GM18508 (cell line): ENCODE results near the gene TTL.
A peak's percentile ranks its signal among the peaks of the same experiment; 100 is the strongest.
"Not testable (repeated sequence)": the region's sequence is repeated elsewhere in the genome, so short reads cannot be mapped to it uniquely, and the experiment has no call there.

Experiments used
- ATAC-seq: cut with Tn5 transposase; IDR thresholded peaks from one replicate; pipeline ENCODE4 v1.9.1; 2021; ENCODE audit warnings: moderate number of reproducible peaks; ENCODE audit not compliant: insufficient read depth, unreplicated experiment

TTL gene

DNA sequence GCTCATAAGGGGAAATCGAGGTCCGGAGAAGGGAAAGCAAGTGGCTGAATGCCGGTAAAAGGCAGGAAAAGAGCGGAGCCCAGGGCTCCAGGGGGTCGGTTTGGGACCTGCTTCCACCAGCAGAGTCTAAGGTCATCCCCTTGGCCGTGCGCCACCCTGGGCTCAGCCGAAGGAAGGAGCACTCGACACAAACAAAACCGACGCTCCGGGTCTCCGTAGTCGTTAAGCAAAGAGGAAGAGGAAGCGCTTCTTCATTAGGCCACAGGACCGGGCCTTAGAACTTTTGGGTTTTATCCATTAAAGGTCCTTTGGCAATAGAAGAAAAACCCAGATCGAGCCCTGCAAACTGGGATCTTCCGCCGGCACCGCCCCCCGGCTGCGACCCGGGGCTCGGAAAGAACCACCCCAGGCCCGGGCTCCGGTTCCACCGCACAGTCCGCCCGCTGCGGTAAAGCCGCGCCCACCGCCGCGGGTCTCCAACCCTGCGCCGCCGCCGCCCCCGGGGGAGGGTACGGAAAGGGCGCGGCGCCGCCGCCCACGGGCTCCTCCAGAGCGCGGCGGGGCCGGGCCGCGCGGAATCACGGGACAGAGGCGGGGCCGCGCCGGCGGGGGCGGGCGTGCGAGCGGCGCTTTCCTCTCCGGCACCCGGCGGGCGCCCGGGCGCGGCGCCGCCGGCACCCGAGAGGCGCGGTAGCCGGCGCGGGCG is at the start of gene TTL:
TSS of gene TTL (plus strand) at position 629 of the 706 bp plus-strand sequence. CDS start 189 bp downstream, outside the sequence.
- no peak for ATAC-seq

DNA sequence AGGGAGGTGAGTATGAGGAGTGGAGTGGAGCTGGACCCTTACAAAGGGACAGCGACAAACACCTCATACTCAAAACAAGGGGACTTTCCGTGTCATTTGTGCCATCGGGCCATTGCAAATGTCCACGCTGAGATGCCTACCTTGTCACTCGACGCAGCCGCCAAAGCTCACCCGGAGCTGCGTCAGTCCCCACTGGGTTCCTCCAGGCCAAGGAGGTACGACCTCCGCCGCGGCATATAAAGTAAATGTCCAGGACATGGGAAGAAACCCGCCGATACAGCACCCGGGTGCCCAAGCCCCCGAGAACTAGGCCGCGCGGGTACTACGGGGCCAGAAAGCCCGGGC is 49.6 kb upstream of the TTL start:
- not testable (repeated sequence) for ATAC-seq

DNA sequence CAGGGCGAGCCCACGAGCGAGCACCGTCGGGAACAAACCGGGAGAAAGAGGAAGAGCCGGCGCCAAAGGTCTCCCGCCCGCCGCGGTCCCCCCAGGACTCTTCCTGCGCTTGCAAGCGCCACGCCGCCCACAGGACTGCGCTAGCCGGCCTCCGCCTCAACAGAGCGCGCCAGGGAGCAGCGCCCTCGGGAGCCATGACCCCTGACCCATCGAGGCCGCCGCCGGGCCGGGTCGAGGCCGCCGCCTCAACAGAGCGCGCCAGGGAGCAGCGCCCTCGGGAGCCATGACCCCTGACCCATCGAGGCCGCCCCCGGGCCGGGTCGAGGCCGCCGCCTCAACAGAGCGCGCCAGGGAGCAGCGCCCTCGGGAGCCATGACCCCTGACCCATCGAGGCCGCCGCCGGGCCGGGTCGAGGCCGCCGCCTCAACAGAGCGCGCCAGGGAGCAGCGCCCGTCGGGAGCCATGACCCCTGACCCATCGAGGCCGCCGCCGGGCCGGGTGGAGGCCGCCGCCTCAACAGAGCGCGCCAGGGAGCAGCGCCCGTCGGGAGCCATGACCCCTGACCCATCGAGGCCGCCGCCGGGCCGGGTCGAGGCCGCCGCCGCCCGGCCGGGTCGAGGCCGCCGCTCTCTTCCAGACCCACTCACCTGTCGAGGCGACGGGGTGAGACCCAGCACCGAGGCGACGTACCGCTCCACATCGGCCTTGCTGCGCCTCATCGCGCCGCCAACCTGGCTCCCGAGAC is 49.0 kb upstream of the TTL start:
- ATAC-seq = not testable (repeated sequence)

DNA sequence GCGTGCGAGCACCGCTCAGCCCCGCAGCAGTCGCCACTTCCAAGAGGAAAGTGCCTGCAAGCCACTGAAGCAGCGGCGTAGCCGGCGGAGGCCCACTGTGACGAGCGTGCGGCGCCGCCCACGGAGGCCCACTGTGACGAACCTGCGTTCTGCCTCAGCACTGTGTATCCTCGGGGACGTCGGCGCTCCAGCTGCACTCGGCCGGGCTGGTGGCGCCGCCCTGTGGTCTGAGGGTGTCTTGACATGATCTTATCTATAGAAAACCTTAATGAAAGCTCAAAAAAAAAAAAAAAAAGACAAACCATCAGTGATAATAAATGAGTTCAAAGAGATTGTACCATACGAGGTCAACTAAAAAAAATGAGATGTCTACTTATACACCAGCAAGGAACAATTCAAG is 48.5 kb upstream of the TTL start, which contains the start of gene RGPD8:
TSS of gene RGPD8 (minus strand) at position 166 of the 400 bp plus-strand sequence. CDS start 192 bp downstream, outside the sequence.
- peak; percentile 81 for ATAC-seq

DNA sequence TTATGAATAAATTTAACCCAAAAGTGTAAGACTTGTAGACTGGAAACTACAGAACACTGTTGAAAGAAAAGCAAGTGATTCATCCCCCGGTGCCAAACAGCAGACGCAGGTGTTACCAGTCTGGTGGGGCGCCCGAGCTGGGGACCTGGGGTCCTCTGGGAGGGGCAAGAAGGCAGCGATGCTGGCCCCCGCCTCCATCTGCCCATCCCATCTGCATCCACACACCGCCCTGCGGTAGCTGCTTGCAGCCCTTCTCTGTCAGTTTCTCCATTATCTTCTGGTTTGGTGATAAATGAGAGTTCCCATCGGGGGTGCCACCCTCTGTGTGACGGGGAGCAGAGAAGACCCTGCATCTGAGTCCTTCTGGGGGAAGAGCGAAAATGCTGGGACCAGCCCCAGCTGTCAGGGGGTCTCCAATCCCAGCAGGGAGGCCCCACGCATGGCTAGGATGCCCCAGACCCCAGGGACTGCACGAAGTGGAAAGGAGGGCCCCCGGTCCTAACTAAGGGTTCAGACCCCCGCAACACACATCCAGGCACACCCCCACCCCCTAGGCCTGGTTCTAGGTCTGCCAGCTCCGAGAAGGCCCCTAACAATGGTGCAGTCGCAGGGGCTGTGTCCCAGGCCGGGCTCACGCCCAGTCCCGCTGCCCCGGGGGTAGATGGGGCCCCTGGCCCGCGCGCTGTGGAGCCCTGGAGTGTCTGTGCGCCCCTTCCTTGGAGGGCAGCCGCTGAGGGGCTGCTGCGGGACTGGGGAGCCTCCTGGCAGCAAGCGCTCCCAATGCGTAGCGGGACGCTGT is 47.8 kb upstream of the TTL start:
- no peak for ATAC-seq

DNA sequence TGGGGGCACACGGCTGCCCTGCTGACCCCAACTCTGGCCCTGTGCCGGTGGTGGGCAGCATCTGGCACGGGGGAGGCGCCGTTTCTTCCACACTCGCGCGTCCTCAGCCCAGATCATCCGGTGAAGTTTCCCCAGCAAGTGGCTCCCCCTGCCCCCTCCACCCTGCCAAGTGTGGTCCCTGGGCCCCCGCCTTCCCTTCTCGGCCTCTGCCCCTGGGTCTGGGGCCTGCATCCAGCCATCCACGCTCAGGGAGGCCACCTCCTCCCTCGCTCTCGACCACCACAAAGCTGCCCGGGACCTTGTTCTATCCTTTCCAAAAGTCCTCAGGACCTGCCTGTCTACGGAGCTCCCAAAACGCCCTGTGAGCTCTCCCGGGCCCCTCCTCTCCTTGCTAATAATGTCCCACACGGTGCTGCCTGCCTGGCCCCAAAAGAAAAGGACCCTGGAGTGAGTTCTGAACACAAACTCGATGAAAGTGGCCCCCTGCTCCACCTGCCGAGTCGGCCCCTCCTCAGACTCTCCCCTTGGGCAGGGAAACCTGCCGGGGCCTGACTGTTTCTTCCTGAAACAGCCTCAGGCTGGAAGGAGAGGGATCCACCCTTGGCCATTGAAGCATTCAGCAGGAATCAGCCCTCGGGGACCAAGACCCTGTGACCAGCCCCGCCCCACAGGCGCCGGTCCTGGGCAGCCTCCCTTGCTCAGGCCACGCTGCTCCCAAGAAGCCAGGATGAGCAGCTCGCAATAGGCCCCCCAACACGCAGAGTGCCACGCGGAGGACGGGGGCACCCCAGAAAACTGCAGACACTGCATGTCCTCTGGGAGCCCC is 46.9 kb upstream of the TTL start:
- not testable (repeated sequence) for ATAC-seq

DNA sequence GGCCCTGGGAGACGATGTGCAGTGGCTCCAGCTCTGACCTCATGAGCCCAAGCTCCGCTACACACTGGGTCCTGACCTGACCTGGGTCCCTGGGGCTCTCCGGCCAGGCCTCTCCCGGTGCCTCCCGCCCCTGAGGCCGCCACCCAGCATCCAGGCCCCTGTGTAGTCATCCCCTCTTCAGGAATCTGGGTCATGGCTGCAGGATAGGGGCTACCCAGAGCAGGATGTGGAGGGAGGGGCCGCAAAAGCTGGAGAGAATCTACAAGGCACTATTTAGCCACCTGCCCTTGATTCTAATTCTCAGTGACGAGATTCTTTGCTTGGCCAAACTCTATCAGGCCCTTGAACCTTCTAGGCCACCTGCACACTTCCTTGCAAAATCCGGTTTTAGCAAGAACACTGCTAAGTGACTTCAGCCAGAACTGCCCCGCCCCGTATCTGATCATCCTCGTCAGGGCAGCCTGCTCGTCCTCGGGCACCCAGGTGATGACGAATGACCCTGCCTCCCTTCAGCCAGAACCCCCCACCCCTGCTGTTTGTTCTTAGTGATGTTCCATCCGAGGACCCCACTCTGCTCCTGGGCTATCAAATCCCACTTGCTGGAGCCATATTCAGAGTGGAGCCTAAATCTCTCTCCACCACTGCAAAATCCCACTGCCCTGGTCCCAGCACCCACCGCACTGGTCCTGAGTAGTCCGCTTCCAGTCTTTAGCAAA is 46.1 kb upstream of the TTL start:
- ATAC-seq = not testable (repeated sequence)

DNA sequence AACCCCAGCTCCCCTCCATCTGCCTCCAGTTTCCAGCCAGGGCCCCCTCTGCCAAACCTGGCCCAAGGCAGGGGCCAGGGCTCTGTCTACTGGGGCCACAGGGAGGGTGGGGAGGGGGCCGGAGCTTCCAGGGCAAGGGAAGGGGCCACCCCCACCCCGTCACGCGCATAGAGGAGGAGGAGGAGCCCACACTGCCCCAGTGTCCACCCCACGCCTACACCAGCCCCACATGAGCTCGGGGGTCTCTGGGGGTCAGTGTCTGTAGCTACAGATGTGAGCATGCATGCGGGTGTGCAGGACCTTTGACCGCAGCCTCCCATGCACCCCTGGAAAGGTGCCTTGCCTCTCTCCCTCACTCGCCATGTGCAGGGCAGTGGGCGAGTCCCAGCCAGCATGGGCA is 45.0 kb upstream of the TTL start:
- not testable (repeated sequence) for ATAC-seq

DNA sequence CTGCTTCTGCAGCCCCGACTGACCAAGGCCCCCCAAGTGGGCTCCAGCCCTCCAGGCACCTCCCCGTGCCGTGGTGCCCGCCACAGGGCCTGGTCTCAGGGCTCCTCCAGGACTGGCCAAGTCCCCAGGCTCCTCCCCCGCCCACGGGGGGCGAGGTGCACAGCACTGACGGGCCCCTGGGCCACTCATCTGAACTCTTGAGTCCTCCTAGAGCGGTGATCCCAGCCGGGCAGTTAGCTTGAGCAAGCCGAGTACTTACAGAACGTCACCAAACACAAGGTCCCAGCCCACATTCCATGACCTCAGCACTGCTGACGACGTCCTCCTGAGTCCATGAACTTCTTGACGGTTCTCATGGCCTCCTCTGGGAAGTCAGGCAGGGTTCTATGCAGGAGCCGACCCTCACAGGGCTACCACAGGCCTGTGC is 44.5 kb upstream of the TTL start:
- ATAC-seq = not testable (repeated sequence)

DNA sequence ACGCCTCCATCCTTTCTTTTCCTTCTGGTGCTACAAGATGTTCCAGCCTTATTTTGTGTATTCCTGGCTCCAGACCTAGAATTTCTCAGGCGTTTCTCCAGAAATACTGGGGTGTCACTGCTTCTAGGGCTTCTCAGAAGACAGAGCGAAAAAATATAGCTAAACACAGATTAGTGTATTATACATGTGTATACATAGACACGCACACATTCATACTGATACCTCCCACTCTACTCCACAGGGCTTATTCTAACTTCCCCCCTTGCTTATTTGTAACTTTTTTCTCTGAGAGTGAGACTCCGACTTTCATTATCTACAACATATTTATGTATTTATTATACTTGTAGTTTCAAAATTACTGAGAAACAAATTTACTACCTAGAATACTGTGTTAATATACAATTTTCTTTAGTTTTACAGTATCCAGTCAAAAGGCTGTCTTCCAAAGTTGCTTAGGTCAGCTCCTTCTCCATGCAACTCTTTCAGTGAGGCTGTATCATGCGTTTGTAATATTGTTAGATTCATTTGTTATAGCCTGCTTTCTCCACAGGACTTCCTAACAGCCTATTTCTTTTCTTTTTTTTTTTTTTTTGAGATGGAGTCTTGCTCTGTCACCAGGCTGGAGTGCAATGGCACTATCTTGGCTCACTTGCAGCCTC is 43.2 kb upstream of the TTL start:
- not testable (repeated sequence) for ATAC-seq

DNA sequence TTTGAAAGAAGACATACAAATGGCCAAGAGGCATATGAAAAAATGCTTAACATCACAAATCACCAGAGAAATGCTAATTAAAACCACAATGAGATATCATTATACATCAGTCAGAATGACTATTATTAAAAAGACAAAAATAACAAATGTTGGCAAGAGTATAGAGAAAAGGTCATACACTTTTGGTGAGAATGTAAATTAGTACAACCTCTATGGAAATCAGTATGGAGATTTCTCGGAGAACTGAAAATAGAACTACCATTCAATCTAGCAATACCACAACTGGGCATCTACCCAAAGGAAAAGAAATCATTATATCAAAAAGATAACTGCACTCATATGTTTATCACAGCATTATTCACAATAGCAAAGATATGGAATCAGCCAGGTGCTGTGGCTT is 37.7 kb upstream of the TTL start:
- not testable (repeated sequence) for ATAC-seq

DNA sequence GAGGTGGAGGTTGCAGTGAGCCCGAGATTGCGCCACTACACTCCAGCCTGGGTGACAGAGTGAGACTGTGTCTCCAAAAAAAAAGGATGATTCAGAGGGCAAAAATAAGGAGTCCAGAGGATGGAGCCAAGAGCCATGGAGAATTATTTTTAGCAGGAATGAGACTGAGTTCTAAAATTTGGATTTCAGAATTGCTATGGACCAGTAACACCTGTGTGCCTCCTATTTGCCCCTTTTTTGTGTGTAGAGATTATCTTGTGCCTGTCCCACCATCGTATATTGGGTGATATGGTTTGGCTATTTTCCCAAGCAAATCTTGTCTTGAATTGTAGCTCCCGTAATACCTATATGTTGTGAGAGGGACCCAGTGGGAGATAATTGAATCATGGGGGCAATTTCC is 32.1 kb upstream of the TTL start:
- ATAC-seq = no peak

DNA sequence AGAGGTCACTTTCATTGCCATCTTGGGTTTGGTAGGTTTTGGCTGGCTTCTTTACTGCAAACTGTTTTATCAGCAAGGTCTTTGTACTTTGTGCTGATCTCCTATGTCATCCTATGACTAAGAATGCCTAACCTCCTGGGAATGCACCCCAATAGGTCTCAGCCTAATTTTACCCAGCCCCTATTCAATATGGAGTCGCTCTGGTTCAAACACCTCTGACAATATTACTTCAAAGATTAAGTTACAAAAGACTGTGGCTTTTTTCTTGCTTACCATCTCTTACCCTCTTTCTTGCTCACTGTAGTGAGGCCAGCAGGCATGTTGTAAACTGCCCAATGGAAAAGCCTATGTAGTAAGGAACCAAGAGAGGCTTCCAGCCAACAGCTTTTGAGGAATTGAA is 30.6 kb upstream of the TTL start:
- ATAC-seq = no peak

DNA sequence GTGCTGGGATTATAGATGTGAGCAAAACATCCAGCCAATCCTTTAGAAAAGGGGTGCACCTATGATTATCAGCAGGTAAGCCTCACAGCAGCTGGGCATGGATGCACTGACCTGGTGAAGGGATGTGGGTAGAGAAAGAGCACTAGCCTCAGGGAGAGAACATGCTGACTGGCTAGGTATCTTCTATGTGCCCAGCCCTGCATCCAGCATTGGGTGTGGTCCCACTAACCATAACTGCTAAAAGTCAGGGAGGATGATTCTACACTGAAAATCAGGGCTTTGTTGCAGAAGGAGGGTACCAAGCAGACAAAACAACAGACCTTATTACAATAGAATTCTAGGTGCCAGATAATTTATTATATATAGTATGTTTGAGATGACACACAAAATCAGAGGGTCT is 27.4 kb upstream of the TTL start:
- no peak for ATAC-seq

DNA sequence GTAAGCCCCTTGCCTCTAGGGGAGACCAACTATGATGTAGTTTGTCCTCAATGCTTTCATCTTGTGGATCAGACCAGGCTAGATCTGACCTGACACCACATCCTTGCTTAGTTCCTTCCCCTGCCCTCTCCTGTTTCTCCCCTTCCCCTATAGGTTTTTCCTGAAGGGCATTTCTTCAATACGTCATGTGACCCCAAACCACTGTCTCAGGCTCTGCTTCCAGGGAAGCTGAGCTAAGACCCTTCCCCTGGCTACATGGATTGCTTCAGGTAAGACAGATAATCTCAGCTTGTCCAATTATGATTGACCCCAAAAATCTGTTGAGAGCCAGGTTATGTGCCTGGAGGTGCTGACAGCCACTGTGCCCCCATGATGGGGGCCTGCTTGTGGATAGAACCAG is 22.6 kb upstream of the TTL start:
- no peak for ATAC-seq

DNA sequence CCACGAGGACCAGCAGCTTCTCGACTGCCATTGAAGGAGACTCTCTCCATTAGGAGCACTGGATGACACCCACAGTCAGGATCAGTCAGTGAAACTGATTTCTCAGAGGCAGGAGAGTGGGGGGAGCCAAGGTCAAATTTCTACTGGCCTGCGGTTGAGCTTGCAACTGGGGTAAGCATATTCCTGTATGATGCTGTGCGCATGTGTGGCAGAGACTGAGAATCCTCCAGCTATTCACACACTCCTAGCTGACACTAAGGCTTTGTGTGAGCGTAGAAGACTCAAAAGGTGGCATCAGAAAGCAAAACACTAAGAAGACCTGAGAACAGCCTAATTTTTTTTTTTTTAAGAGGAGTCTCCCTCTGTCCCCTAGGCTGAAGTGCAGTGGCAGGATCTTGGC is 19.8 kb upstream of the TTL start:
- no peak for ATAC-seq

DNA sequence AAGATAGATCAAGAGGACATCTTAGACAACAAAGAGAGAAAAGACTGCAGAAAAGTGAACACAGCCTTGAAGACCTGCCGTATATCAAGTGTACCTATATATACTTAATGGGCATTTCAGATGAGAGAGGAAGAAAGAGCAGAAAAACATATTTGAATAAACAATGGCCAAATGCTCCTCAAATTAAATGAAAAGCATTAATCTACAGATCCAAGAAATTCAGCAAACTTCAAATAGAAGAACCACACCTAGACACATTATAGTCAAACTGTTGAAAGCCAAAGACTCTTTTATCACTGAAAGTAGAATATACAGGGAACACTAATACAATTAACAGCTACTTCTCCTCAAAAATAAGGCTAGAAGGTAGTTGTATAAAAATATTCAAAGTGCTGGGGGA is 18.7 kb upstream of the TTL start:
- ATAC-seq = no peak

DNA sequence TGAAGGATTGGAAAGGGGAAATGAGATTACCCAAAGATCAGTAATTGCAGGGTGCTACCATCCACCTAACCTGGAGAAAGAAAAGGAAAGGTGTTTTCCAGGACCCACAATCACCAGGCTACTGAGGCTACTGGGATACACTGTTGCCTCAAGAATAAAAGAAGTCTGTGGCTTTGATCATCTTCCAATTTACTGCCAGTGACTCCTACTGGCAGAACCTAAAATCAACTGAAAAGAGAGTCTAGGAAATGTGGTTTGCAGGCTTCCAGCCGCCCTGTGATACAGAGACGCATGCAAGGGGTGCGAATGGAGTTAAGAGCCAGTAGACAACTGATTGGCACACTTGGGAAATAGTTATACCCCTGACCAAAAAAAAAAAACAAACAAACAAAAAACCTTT is 16.6 kb upstream of the TTL start:
- no peak for ATAC-seq
